K562 (cell line): ENCODE data around the gene SLC5A11. TPM values are rescaled to one million over a fixed set of nuclear protein-coding genes. Genes with fewer than 3 reads are reported as not detected.

Source experiments
- ATAC-seq: fragments of 200-7000 bp; cut with Tn5 transposase; 3 replicates; pipeline ENCODE4 v1.9.1; 2020; ENCODE audit warnings: moderate library complexity
- BruUV-seq: library from RNA; stranded (reverse); fragments of 400-500 nt; replicated peaks from 2 replicates; lab custom pipeline; 2021; lab: Mats Ljungman, UMichigan
- CTCF ChIA-PET: fragments of 300-600 bp; formaldehyde crosslinking; extraction: SDS; loops from one replicate; lab custom pipeline; 2021; ENCODE audit warnings: low intra/inter-chr PET ratio; lab: Yijun Ruan, JAX
- POLR2A ChIA-PET: fragments of 300-600, 350-650 bp; sonication (Branson Sonifier 250); formaldehyde crosslinking; extraction: SDS; loops from one replicate; lab custom pipeline; 2021; ENCODE audit warnings: antibody characterized with exemption, inconsistent platforms; lab: Yijun Ruan, JAX
- DNase-seq, 4 experiments: peaks; one replicate each; pipeline versions ENCODE4 v3.0.0 to v3.0.0-alpha.2; 2011 to 2018; ENCODE audit warnings: low spot score in 3 of 4, mixed read lengths in 3 of 4; ENCODE audit errors: extremely low read depth in 1 of 4
- FAIRE-seq: peaks from 2 replicates; lab custom pipeline; 2011; peaks lifted over from hg19 to GRCh38; lab: Jason Lieb, UNC
- H2AFZ ChIP-seq: 2 replicates; pipeline ENCODE4 v1.6.0; 2011; ENCODE audit warnings: low read depth, low read length, control low read depth, inconsistent platforms
- H3K27ac ChIP-seq: fragments of 200-600 bp; 3 replicates; pipeline ENCODE4 v1.8.0; 2011; ENCODE audit warnings: low read depth, mild to moderate bottlenecking, control low read depth, inconsistent platforms, low read length, moderate library complexity, mixed read lengths; ENCODE audit errors: extremely low read depth
- H3K27me3 ChIP-seq, 2 experiments: fragments of 300-600 bp in 1 of 2; 2 replicates in 1 of 2; 3 replicates in 1 of 2; pipeline versions ENCODE4 v1.6.0 to v1.8.0; 2011; ENCODE audit warnings: inconsistent platforms in 2 of 2, low read length in 2 of 2, mild to moderate bottlenecking in 1 of 2, mixed read lengths in 1 of 2, moderate library complexity in 1 of 2; ENCODE audit not compliant: control insufficient read depth in 2 of 2, insufficient read depth in 2 of 2
- H3K36me3 ChIP-seq: fragments of 300-600 bp; 3 replicates; pipeline ENCODE4 v1.8.0; 2011; ENCODE audit warnings: mild to moderate bottlenecking, low read length, inconsistent platforms; ENCODE audit not compliant: control insufficient read depth, insufficient read depth
- H3K4me1 ChIP-seq, 2 experiments: fragments of 200-600 bp in 1 of 2; replicated peaks in 1 of 2; 2 replicates in 1 of 2; 3 replicates in 1 of 2; pipeline versions ENCODE4 v1.5.1 to v1.8.0; 2011; ENCODE audit warnings: inconsistent platforms in 2 of 2, low read length in 2 of 2, mild to moderate bottlenecking in 1 of 2, mixed read lengths in 1 of 2, moderate library complexity in 1 of 2; ENCODE audit not compliant: control insufficient read depth in 2 of 2, insufficient read depth in 2 of 2
- H3K4me2 ChIP-seq: 2 replicates; pipeline ENCODE4 v1.6.1; 2011; ENCODE audit warnings: low read length, control low read depth, inconsistent platforms, mixed read lengths; ENCODE audit not compliant: insufficient read depth
- H3K4me3 ChIP-seq: fragments of 200-600 bp; sonication (generic), shearing (Covaris generic); 2 replicates; pipeline ENCODE4 v1.5.1; 2016; ENCODE audit warnings: control low read depth, inconsistent platforms
- H3K79me2 ChIP-seq: fragments of 200-600 bp; 3 replicates; pipeline ENCODE4 v1.8.0; 2011; ENCODE audit warnings: low read length, inconsistent platforms; ENCODE audit not compliant: control insufficient read depth, insufficient read depth
- H3K9ac ChIP-seq, 2 experiments: 2 replicates each; pipeline versions ENCODE4 v1.6.0 to v1.6.1; 2011; ENCODE audit warnings: low read depth in 2 of 2, low read length in 2 of 2, control low read depth in 1 of 2, inconsistent platforms in 1 of 2, mild to moderate bottlenecking in 1 of 2, mixed read lengths in 1 of 2; ENCODE audit not compliant: insufficient read depth in 1 of 2
- H3K9me1 ChIP-seq: one replicate; pipeline ENCODE4 v1.6.0; 2011; ENCODE audit warnings: inconsistent platforms, mild to moderate bottlenecking, low read length, moderate library complexity; ENCODE audit not compliant: control insufficient read depth, insufficient read depth
- H3K9me3 ChIP-seq: replicated peaks from 2 replicates; pipeline ENCODE4 v1.5.1; 2011; ENCODE audit warnings: low read depth, low read length, inconsistent platforms; ENCODE audit not compliant: control insufficient read depth, insufficient read depth
- H4K20me1 ChIP-seq: replicated peaks from 2 replicates; pipeline ENCODE4 v1.6.1; 2011; ENCODE audit warnings: low read length, inconsistent platforms, mixed read lengths; ENCODE audit not compliant: control insufficient read depth, insufficient read depth
- COPS2 ChIP-seq: fragments of 450-650 bp; conservative IDR thresholded peaks from 2 replicates; pipeline ENCODE4 v1.6.1; 2016; ENCODE audit warnings: mild to moderate bottlenecking, moderate library complexity
- CREB3L1 ChIP-seq: fragments of 450-650 bp; IDR thresholded peaks from 2 replicates; pipeline ENCODE4 v1.6.1; 2014; ENCODE audit warnings: low read depth, mild to moderate bottlenecking, moderate library complexity, borderline replicate concordance
- DNMT1 ChIP-seq: fragments of 450-650 bp; IDR thresholded peaks from 2 replicates; pipeline ENCODE4 v1.6.1; 2016; ENCODE audit warnings: antibody characterized with exemption, mild to moderate bottlenecking
- HMGXB4 ChIP-seq: sonication (generic); formaldehyde crosslinking; IDR thresholded peaks from 2 replicates; pipeline ENCODE4 v1.8.1; 2023; ENCODE audit warnings: mild to moderate bottlenecking, missing genetic modification reagents
- KAT2B ChIP-seq: IDR thresholded peaks from one replicate; pipeline ENCODE4 v1.6.1; 2012; ENCODE audit warnings: low read depth, mild to moderate bottlenecking, control low read depth, inconsistent platforms, low read length, moderate library complexity
- MCM2 ChIP-seq: fragments of 450-650 bp; IDR thresholded peaks from 2 replicates; pipeline ENCODE4 v1.6.1; 2017; ENCODE audit warnings: low read depth, mild to moderate bottlenecking
- NFXL1 ChIP-seq: fragments of 450-650 bp; formaldehyde crosslinking; IDR thresholded peaks from 2 replicates; pipeline ENCODE4 v1.4.0; 2021; ENCODE audit warnings: mild to moderate bottlenecking
- NR4A1 ChIP-seq, 2 experiments: fragments of 250-450 bp in 1 of 2; fragments of 450-650 bp in 1 of 2; sonication (Bioruptor Pico) in 1 of 2; IDR thresholded peaks; 2 replicates each; pipeline versions ENCODE4 v1.4.0 to v1.6.1; 2016 to 2020; ENCODE audit warnings: mild to moderate bottlenecking in 2 of 2, missing compliant biosample characterization in 1 of 2, missing genetic modification characterization in 1 of 2, moderate library complexity in 1 of 2
- POLR2B ChIP-seq: fragments of 450-650 bp; IDR thresholded peaks from 2 replicates; pipeline ENCODE4 v1.6.1; 2018; ENCODE audit warnings: low read depth; ENCODE audit not compliant: partially characterized antibody
- RBM15 ChIP-seq: fragments of 200-400 bp; formaldehyde crosslinking; IDR thresholded peaks from 2 replicates; pipeline ENCODE4 v1.6.1; 2018; ENCODE audit warnings: mild to moderate bottlenecking, low read length, moderate library complexity; ENCODE audit not compliant: insufficient read depth
- SREBF1 ChIP-seq: fragments of 150-350 bp; IDR thresholded peaks from 2 replicates; pipeline ENCODE4 v1.6.1; 2014; ENCODE audit warnings: antibody characterized with exemption, low read depth, low read length, borderline replicate concordance
- ZBTB11 ChIP-seq, 3 experiments: fragments of 200-800 bp in 1 of 3; fragments of 250-450 bp in 1 of 3; fragments of 450-650 bp in 1 of 3; sonication (Bioruptor Pico) in 1 of 3; sonication (Bioruptor generic) in 1 of 3; formaldehyde crosslinking in 1 of 3; IDR thresholded peaks; 2 replicates each; pipeline versions ENCODE4 v1.6.1 to v1.8.0; 2016 to 2022; ENCODE audit warnings: mild to moderate bottlenecking in 2 of 3, missing genetic modification characterization in 2 of 3, missing compliant biosample characterization in 1 of 3, moderate library complexity in 1 of 3
- ZFPM2 ChIP-seq: fragments of 250-450 bp; sonication (Bioruptor Pico); IDR thresholded peaks from 2 replicates; pipeline ENCODE4 v1.5.1; 2022; ENCODE audit warnings: mild to moderate bottlenecking
- ZNF395 ChIP-seq: fragments of 200-800 bp; sonication (Bioruptor generic); IDR thresholded peaks from 2 replicates; pipeline ENCODE4 v1.6.1; 2017; ENCODE audit warnings: missing genetic modification characterization, missing compliant biosample characterization
- WGBS: fragments of 100-300 bp; shearing (Covaris generic); methylation state at CpG from one replicate; pipeline ENCODE4 v1.1.6; 2016; ENCODE audit warnings: low coverage, mixed read lengths; ENCODE audit not compliant: insufficient coverage; ENCODE audit errors: missing lambda C conversion rate; 5-methylcytosine and 5-hydroxymethylcytosine counted together
- in situ Hi-C: fragments of 300-500 bp; cut with MboI; formaldehyde crosslinking; loops from 4 replicates; pipeline ENCODE4 v1.15.0; 2018; ENCODE audit warnings: inconsistent platforms, mixed read lengths
- intact Hi-C: fragments of 100-400 bp; cut with micrococcal nuclease; formaldehyde crosslinking; loops from 2 replicates; pipeline ENCODE4 v1.14.2; 2022
- polyA plus RNA-seq, 8 experiments: library from polyadenylated mRNA; depleted of rRNA in 4 of 8; stranded (reverse) in 5 of 8; unstranded in 3 of 8; fragments of >200 nt; fragmentation: Nextera tagmentation in 2 of 8; fragmentation: Illumina TruSeq in 1 of 8; extraction: Ambion mirVana in 2 of 8; extraction: Trizol in 1 of 8; gene quantifications; 2 replicates each; pipeline versions ENCODE4 v1.2.1 to v1.2.3, GENCODE V29; 2011 to 2014; ENCODE audit warnings: inconsistent platforms in 1 of 8, missing spikeins in 1 of 8
- total RNA-seq, 7 experiments: library from RNA; depleted of rRNA in 6 of 7; stranded (reverse); fragments of >200 nt in 6 of 7; fragmentation: Illumina TruSeq in 2 of 7; extraction: Trizol in 2 of 7; gene quantifications; 2 replicates each; pipeline versions ENCODE4 v1.2.1 to v1.2.3, GENCODE V29; 2011 to 2021; ENCODE audit warnings: low replicate concordance in 1 of 7

Gene SLC5A11
- total and polyA plus RNA-seq, 9 of the 15 experiments (the other 6 are each of a cell fraction or from before 2014, with no cell fraction given), result 0.04 to 0.25 (median 0.11) TPM; not detected in 3

- FAIRE-seq (no peak), ATAC-seq (no peak), DNase-seq (no peak)
- H3K36me3 ChIP-seq, result no peaks in the 10 kb centered on the region
- H3K4me1 ChIP-seq, result peaks cover 12 to 23% of the 10 kb centered on the region in 2 experiments
- in situ Hi-C loops, result no loop called here
- CTCF ChIA-PET, result no interaction called here
- no peak overlapping the region for H3K4me2 ChIP-seq
- peaks cover 2% of the 10 kb centered on the region for H3K9me1 ChIP-seq
- H3K9me3 ChIP-seq, result no peaks in the 10 kb centered on the region
- POLR2A ChIA-PET, result interaction anchor here (1.0 kb wide), 1 partner anchor 11 kb away, joined by 5 read pairs; no protein-coding TSS in a partner anchor
- whole genome bisulfite sequencing, result 54% methylated on average over 5 of the region's 5 CpGs
- H3K79me2 ChIP-seq, result no peaks in the 10 kb centered on the region
- no peak overlapping the region for H3K4me3 ChIP-seq
- intact Hi-C loops, result no loop called here
- H3K9ac ChIP-seq, result no peak overlapping the region
- H3K27me3 ChIP-seq, result 0 out of 5 replicates have a peak, but pooled peaks cover 0 to 3% of the 10 kb centered on the region in 2 experiments
- no peak overlapping the region for H3K27ac ChIP-seq
- BruUV-seq, result no TSS peak
- H4K20me1 ChIP-seq, result no peaks in the 10 kb centered on the region
- H2AFZ ChIP-seq, result no peak overlapping the region
- TF ChIP-seq KAT2B, result no peak
- TF ChIP-seq NR4A1 (CRISPR knock-in tag; IDR thresholded peaks at IDR 0.05), result no peak
- no peak for TF ChIP-seq NR4A1 (tag; IDR thresholded peaks at IDR 0.05)
- TF ChIP-seq HMGXB4 (CRISPR knock-in tag), result no peak
- no peak for TF ChIP-seq RBM15
- TF ChIP-seq NFXL1, result no peak
- TF ChIP-seq MCM2, result no peak
- TF ChIP-seq ZNF395 (CRISPR knock-in tag), result no peak
- TF ChIP-seq POLR2B, result no peak
- no peak for TF ChIP-seq CREB3L1
- no peak for TF ChIP-seq ZBTB11 (CRISPR knock-in tag; IDR thresholded peaks at IDR 0.05)
- no peak for TF ChIP-seq COPS2
- TF ChIP-seq SREBF1, result no peak
- no peak for TF ChIP-seq DNMT1
- TF ChIP-seq ZFPM2 (CRISPR knock-in tag), result no peak
These were observed 3.9 kb downstream of the SLC5A11 start for GRCh38 chr16:24849641-24850040.
